HG03558 (cell line): ENCODE results near the gene MTA3.
"Not testable (repeated sequence)": the region's sequence is repeated elsewhere in the genome, so short reads cannot be mapped to it uniquely, and the experiment has no call there.

Experiments
- ATAC-seq: cut with Tn5 transposase; IDR thresholded peaks from one replicate; pipeline ENCODE4 v1.9.1; 2021; ENCODE audit warnings: moderate number of reproducible peaks; ENCODE audit not compliant: unreplicated experiment; ENCODE audit errors: extremely low read depth

Gene MTA3

DNA sequence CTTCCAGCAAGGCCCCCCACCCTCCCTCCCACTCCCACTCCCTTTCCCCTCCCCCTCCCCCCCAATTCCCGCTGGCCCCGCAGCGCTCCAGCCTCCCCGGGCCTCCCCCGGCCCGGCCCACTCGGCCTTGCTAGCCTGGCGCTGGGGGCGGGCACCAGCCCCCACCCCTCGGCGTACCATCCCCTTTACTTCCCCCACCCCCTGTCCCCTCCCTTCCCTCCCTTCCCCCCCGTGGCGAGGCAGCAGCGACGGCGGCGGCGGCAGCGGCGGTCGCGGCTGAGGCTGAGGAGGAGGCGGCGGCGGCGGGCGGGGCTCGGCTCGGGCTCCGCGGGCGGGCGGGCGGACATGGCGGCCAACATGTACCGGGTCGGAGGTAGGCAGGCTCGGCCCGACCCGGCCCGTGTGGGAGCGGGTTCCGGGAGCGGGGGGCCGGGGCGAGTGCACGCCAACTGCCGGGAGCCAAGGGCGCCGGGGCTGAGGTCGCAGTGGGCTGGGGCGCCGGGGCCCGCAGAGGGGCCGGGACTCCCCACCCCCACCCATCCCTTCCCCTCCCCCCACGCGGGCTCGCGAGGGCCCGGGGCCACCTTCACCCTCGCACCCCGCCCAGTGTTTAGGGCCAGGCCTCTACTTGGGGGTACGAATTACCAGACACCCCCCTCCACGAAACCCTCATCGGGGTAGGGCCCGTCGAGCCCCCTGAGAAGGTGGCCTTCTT lies at the start of gene MTA3:
TSS of gene MTA3 (plus strand) at position 232 of the 715 bp plus-strand sequence. CDS start at position 346, 114 bp downstream.
- ATAC-seq: no peak

DNA sequence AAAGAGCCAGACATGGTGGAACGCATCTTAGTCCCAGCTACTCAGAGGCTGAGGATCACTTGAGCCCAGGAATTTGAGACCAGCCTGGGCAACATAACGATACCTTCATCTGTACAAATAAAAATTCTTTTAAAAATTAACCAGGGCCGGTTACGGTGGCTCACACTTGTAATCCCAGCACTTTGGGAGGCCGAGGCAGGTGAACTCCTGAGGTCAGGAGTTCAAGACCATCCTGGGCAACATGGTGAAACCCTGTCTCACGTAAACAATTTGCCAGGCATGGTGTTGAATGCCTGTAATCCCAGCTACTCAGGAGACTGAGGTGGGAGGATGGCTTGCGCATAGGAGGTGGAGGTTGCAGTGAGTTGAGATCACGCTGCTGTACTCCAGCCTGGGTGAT lies 48.8 kb upstream of the MTA3 start:
- no peak for ATAC-seq

DNA sequence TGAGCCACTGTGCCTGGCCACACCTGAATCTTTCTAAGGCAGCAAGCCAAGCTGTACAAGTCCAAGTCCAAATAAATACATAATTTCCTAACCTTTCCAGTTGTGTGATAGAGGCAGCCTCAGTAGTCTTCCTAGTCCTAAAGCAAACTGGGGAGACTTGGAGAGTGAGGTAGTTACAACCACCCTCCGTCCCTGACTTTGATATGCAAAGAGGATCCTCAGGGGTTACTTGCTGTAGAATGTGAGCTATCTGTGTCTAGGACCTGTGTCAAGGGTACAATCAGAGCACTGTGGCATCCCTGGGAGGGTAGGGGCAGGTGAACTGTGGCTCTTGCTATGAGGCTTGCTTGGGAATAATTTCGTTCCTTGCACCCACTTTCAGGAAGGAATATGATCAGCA lies 46.4 kb upstream of the MTA3 start:
- no peak for ATAC-seq

DNA sequence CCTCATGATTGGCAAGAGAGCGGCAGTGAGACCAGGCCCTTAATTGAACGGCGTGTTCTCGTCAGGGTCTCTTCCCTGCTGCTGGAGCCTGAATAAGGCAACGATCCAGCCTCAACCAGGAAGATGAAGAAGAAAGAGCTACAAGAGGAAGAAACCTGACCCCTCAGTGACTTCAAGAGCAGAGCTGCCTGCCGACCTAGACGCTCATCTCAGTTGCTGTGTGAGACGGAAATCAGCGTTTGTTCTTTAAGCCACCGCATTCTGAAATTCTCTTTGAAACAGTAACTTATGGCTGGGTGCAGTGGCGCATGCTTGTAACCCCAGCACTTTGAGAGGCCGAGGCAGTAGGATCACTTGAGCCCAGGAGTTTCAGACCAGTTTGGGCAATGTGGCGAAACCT lies 45.1 kb upstream of the MTA3 start:
- ATAC-seq: no peak

DNA sequence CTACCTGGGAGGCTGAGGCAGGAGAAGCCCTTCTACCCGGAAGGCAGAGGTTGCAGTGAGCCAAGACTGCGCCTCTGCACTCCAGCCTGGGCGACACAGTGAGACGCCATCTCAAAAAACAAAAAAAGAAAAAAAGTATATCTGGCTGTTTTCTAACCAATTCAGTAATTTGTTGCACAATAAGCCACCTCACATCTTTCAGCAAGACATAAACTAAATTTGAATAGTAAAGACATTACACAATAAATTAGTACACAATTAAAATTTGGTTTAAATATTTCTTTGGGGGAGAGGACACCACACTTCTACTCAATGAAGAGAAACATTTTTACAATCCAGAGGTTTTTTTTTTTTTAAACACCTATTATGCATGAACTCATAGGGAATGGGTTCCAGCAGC lies 36.0 kb upstream of the MTA3 start:
- ATAC-seq: no peak

DNA sequence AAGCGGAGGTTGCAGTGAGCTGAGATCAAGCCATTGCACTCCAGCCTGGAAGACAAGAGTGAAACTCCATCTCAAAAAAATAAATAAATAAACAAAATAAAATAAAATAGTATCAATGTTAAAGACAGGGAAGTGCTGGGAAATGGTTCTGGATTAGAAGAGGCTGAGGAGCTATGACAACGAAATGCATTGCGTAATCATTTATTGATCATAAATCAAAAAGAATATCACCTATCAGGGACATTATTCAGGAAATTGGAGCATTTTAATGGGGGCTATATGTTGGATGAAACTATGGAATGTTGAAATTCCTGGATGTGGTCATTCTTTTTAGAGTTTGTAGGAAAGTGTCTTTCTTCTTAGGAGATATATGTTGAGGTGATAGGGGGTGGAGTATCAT lies 30.9 kb upstream of the MTA3 start:
- ATAC-seq: no peak

DNA sequence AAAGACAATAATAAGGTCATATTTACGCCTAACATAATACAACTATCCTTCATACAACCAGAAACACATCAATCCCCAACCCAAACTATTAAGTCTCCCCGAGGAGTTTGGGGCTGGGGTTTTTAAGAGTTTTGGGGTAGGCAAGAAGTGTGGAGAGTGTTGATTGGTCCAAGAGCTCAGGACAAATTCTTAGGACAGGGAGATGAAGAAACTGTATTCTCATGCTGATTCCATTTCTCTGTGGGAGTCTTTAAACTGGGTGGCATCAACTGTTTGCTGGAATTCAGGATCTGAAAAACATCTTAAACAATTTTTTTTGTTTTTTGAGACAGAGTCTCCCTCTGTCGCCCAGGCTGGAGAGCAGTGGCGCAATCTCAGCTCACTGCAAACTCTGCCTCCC lies 25.6 kb upstream of the MTA3 start:
- ATAC-seq: no peak

DNA sequence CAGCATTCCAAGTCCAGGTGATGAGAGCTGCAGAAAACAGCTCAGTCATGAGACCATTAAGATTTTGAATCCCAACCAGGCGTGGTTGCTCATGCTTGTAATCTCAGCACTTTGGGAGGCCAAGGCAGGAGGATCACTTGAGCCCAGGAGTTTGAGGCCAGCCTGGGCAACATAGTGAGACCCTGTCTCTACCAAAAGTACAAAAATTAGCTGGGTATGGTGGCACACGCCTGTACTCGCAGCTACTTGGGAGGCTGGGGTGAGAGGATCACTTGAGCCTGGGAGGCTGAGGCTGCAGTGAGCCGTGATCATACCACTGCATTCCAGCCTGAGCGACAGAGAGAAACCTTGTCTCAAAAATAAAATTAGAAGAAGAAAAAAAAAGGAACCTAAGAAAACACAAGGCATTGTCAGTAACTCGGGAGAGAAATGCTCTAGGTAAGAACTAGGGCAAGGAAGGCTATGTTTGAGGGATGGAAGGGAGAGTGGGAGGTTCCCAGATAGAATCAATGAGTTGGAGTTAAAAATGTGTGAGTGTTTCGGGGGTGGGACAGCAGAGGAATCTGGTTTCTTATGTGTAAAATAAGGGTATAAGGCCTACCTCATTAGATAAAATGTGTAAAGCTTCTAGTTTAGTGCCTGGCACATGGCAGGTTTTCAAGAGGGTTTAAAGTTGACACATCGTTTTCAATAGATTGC lies 23.3 kb upstream of the MTA3 start:
- no peak for ATAC-seq

DNA sequence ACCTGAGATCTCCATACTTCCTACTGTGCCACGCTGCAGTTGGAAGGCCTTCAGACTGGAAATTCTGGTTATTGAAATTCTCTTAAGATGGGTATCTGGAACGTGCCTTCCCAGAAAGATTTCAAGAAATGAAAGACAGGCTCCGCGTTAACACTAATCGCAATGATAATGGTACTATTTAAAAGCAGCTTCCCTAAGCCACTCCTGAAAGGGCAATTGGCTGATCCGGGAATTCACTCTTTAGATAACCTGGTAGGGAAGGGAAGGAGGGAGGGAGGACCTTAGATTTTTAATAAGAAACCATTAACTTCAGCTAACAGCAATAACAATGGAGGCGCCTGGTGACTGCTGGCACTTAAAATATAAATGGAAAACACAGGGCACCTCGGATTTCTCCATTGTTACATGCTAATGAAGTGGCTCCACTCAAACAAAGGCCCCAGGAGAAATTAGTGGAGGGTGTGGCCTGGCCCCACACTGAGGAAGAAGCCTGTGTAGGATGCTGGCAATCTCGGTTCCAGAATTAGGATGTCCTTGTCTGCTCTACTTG lies 22.5 kb upstream of the MTA3 start:
- no peak for ATAC-seq

DNA sequence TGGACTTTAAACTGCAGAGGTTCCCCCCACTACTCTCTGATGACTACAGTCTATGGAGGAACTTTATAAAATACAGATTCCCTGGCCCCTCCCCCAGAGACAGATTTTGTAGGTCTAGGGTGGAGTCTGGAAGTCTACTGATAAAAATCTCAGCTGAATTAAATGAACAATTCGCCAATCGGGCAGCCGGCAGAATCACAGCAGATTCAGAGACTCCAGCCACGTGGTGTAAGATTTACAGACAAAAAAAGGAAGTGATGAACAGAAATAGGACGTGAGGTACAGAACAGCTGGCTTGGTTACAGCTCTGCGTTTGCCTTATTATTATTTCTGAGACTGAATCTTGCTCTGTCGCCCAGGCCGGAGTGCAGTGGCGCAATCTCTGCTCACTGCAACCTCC lies 21.4 kb upstream of the MTA3 start:
- no peak for ATAC-seq

DNA sequence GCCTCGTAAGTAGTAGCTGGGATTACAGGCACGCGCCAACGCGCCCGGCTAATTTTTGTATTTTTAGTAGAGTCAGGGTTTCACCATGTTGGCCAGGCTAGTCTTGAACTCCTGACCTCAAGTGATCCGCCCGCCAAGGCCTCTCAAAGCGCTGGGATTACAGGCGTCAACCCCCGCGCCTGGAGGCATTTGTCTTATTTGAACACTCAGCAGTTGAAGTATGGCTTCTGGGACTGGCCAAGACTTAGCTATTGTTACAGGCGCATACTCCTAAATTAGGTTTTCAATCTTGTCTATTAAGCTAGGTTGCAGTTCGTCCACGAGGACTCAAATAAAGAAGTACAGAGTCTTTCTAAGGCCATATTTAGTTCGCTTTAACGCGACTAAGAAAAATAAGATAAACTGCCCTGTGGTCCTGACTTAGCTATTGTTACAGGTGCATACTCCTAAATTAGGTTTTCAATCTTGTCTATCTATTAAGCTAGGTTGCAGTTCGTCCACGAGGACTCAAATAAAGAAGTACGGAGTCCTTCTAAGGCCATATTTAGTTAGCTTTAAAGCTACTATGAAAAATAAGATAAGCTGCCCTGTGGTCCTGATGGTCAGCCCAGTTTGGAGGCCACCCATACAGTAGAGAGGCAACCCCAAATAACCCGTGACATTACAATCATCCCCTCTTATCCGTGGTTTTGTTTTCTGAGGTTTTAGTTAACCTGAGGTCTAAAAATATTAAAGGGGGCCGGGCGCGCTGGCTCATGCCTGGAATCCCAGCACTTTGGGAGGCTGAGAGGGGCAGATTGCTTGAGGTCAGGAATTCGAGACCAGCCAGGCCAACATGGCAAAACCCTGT lies 20.8 kb upstream of the MTA3 start:
- no peak for ATAC-seq

DNA sequence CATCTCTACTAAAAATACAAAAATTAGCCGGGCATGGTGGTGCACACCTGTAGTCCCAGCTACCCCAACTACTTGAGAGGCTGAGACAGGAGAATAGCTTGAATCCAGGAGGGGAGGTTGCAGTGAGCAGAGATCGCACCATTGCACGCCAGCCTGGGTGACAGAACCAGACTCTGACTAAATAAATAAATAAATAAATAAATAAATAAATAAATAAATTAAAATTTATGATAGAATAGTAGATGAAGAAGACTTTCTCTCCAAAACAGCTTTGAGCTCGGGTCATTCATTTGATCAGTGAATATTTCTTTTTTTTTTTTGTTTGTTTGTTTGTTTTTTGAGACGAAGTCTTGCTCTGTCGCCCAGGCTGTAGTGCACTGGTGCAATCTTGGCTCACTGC lies 17.6 kb upstream of the MTA3 start:
- ATAC-seq: no peak

DNA sequence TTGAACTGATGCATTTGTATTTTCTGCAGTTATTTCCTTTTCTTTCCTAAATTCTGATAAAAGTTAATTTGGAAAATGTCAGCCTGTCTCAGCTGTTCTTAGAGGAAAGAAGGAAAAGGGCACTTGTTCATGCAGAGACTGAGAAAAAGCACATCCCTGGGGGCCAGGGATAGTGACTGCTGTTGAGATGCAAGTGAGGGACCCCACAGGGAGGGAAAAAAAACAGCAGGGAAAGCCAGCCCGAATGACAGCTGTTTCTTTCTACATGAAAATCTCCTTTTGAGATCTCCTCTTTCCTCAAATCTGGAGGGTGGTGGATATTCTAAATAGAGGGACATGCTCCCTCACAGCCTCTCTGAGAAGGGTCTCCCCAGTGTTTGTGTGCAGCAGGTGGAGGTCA lies 14.0 kb upstream of the MTA3 start:
- no peak for ATAC-seq

DNA sequence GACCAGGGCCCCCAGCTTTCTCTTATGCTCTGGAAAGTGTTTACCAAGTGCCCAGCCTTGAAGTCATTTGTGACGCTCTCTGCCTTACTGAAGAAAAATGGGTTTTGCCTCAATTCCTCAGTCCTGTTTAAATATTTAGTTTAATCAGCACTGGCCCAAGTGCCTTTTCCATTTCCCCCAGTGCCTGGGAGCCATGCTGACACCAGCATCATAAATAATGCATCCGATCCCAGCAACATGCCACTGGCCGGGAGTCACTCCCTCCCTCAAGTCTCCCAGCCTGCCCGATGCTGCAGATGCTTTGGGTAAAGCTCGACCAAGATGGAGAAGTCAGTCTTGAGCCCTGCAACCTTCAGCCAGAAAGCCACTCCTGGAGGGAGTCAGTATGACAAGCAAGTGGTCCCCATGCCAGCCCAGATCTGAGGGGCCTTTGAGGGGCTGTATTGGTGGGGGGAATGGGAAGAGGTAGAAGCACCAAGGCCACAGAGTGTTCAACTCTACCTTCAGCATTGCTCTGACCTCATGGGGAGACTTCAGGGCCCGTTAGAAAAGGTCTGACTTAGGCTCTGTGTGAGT lies 12.0 kb upstream of the MTA3 start:
- no peak for ATAC-seq

DNA sequence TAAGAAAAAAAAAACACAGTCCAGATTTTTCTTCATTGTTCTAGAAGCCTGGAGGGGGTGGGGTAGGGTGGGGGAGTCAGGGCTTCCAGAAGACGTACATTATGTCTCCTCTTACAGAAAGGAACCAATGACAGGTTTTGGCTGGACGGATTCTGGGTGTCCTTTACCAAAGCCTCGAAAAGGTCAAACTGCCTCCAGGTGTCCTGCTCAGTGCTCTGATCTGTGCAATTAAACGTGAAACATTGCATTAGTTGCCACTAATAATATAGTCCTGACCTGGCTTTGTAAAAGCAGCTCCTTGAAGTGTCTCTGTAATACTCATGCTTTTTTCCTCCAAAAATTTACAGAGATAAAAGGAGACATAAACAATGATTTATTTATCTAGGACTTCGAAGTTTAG lies 11.1 kb upstream of the MTA3 start:
- no peak for ATAC-seq

DNA sequence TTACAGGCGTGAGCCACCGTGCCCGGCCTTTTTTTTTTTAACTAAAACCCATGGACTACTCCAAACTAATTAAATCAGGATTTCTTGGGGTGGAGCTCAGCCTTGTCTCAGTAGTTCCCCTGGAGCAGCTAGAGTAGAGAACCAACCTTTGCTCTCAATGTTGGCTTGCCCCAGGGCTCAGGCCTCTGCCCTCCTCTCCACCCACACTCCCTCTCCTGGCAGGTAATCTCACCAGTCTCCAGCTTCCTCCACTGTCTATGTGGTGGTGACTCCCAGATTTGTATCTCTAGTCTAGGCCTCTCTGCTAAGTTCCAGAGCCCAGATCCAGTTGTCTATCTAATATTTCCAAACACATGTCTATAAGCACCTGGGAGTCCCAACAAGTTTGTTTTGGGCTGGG lies 9.6 kb upstream of the MTA3 start:
- ATAC-seq: no peak

DNA sequence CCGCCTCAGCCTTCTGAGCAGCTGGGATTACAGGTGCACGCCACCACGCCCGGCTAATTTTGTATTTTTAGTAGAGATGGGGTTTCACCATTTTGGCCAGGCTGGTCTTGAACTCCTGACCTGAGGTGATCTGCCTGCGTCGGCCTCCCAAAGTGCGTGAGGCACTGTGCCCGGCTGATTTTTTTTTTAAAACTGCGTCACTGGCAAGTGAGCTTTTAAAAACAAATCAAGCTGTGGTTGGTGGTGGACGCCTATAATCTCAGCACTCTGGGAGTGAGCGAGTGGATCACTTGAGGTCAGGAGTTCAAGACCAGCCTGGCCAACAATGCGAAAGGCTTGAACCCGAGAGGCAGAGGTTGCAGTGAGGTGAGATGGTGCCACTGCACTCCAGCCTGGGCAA lies 8.3 kb upstream of the MTA3 start:
- ATAC-seq: not testable (repeated sequence)

DNA sequence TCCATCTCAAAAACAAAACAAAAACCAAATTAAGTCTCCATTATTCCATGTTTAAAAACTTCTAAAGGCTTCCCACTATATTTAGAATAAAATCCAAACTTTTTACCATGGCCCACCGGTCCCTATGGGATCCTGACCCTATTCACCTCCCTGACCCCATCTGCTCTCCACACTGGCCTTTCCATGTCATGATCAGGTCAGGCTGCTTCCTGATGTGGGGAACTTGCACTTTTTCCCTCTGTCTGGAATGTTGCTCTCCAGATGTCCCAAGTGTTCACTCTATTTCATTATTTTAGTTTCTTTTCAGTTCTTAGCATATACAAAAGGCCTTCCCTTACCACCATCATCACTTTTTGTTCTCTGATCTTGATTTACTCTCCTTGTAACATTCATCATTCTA lies 7.5 kb upstream of the MTA3 start:
- no peak for ATAC-seq

DNA sequence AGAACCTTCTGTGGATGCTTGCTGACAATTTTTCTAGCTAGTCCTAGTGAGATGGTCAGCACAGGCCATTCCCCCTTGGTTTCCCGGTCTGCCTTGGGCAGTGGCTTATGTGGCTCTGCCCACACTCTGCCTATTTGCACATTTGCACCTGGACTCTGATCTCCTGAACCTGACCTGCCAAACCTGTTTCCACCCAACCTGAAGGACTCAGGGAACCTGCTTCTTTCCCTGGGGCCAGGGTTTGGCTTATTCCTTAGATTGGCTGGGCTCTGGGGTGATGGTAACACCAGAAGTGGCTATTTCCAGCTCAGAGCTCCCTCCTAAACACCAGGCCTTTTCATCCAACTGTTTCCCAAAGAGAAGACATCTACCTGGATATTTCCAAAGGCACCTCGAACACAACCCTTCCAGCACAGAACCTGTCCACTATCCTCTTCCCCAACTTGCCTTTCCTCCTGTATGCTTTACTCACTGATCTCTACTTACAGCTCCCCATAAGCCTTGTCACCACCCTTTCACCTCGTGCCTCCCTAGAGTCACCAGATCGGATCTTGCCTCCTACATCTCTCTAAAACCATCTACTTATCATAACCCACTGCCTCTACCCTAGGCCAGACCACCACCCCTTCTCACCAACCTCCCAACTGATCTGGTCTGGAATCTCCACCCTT lies 5.8 kb upstream of the MTA3 start:
- ATAC-seq: no peak

DNA sequence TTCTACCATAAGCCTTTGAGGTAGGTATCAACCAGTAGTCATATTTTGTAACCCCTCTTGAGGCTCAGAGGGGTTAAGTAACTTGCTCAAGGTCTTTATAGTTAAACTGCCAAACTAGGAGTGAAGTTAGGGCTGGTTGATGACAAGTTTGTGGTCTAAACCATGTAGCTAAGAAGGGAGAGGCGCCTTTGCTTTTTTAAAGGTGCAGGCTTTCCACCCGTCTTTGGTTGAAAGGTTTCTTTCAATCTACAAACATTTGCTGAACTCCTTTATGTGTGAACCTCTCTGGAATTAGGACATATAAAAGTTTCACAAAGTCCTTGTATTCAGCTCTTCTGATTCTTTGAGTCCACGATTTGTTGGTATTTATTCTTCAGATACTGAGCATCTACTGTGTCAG lies 2.4 kb upstream of the MTA3 start:
- ATAC-seq: no peak
